HEK293T (cell line): Measurements from ENCODE around the gene PEX10.

Experiments
- CTCF ChIA-PET: fragments of 350-600 bp; formaldehyde crosslinking; extraction: SDS; loops from one replicate; lab custom pipeline; 2021; ENCODE audit warnings: antibody characterized with exemption, inconsistent platforms; lab: Yijun Ruan, JAX
- POLR2A ChIA-PET: fragments of 350-600 bp; formaldehyde crosslinking; extraction: SDS; loops from one replicate; lab custom pipeline; 2020; ENCODE audit warnings: antibody characterized with exemption, inconsistent platforms; lab: Yijun Ruan, JAX
- DNase-seq: peaks from one replicate; pipeline ENCODE4 v3.0.0; 2012; ENCODE audit warnings: mixed read lengths; ENCODE audit errors: extremely low spot score
- ARNT ChIP-seq: fragments of 450-650 bp; IDR thresholded peaks from 2 replicates; pipeline ENCODE4 v1.6.1; 2017; ENCODE audit warnings: mild to moderate bottlenecking
- BHLHE40 ChIP-seq: fragments of 450-650 bp; IDR thresholded peaks from 2 replicates; pipeline ENCODE4 v1.6.1; 2016; ENCODE audit warnings: mild to moderate bottlenecking, moderate library complexity, borderline replicate concordance
- CTBP1 ChIP-seq: fragments of 450-650 bp; IDR thresholded peaks from 2 replicates; pipeline ENCODE4 v1.6.1; 2016; ENCODE audit warnings: borderline replicate concordance
- ELF4 ChIP-seq: fragments of 450-650 bp; IDR thresholded peaks from 2 replicates; pipeline ENCODE4 v1.6.1; 2017; ENCODE audit warnings: antibody characterized with exemption
- FOXA1 ChIP-seq: fragments of 450-650 bp; IDR thresholded peaks from 2 replicates; pipeline ENCODE4 v1.6.1; 2016; ENCODE audit warnings: mild to moderate bottlenecking
- FOXK2 ChIP-seq: fragments of 450-650 bp; IDR thresholded peaks from 2 replicates; pipeline ENCODE4 v1.6.1; 2016; ENCODE audit warnings: mild to moderate bottlenecking
- FOXM1 ChIP-seq: fragments of 450-650 bp; IDR thresholded peaks from 2 replicates; pipeline ENCODE4 v1.6.1; 2017; ENCODE audit warnings: mild to moderate bottlenecking, borderline replicate concordance
- HDGF ChIP-seq: fragments of 450-650 bp; IDR thresholded peaks from 2 replicates; pipeline ENCODE4 v1.6.1; 2017; ENCODE audit warnings: antibody characterized with exemption, borderline replicate concordance
- L3MBTL2 ChIP-seq: fragments of 450-650 bp; conservative IDR thresholded peaks from 2 replicates; pipeline ENCODE4 v1.6.1; 2016; ENCODE audit warnings: mild to moderate bottlenecking
- LEF1 ChIP-seq: fragments of 450-650 bp; IDR thresholded peaks from 2 replicates; pipeline ENCODE4 v1.6.1; 2017; ENCODE audit warnings: mild to moderate bottlenecking, borderline replicate concordance
- NFRKB ChIP-seq: fragments of 450-650 bp; IDR thresholded peaks from 2 replicates; pipeline ENCODE4 v1.6.1; 2016; ENCODE audit warnings: mild to moderate bottlenecking, moderate library complexity
- SP1 ChIP-seq: fragments of 450-650 bp; IDR thresholded peaks from 2 replicates; pipeline ENCODE4 v1.6.1; 2017
- SUZ12 ChIP-seq: fragments of 450-650 bp; IDR thresholded peaks from 2 replicates; pipeline ENCODE4 v1.6.1; 2016; ENCODE audit warnings: mild to moderate bottlenecking
- TARDBP ChIP-seq: fragments of 450-650 bp; IDR thresholded peaks from 2 replicates; pipeline ENCODE4 v1.6.1; 2016
- ZNF384 ChIP-seq: fragments of 450-650 bp; IDR thresholded peaks from 2 replicates; pipeline ENCODE4 v1.6.1; 2016
- TF ChIP-seq, protein P1 (sequence below): fragments of 450-650 bp; IDR thresholded peaks from 2 replicates; pipeline ENCODE4 v1.6.1; 2016

PEX10 gene

DNA sequence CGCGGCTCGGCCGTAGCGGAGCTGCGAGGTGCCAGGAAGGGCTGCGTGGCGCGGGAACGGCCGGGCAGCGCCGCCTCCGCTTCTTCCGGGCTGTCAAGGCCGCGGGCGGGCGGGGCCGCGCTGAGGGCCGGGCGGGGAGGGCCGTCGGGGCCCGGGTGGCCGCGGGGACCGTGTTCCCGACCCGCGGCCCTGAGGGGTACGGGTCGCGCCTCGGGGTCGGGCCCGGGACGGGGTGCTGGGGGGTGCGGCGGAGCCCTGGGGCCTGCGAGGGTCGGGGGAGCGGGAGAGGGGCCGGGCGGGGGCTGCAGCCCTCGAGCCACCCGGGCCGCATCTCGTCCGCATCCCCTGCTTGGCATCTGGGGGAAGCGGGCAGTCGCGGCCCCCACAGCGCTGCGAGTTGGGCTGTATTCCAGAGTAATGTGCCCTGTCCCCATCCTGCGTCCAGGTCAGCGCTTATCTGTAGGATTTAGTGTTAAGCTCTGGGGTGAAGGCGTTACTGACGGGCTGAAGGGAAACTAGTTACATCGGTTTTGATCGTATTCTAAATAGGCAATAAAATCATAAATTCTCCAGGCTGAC lies 20.3 kb downstream of the PEX10 start:
- ChIA-PET POLR2A (interaction anchor here (0.6 to 2.5 kb wide), 14 partner anchors 10 to 200 kb away, joined by 3 to 18 read pairs (median 5); partner anchors contain the start of genes FAAP20, PEX10 and SKI), CTCF (interaction anchor here (0.8 to 1.4 kb wide), 2 partner anchors 11 to 197 kb away, joined by 3 to 9 read pairs; partner anchors contain the start of gene FAAP20)
- TF ChIP-seq FOXA1 (no peak), L3MBTL2 (no peak), ARNT (no peak), SP1 (no peak), BHLHE40 (no peak), CTBP1 (no peak), TARDBP (no peak), FOXK2 (no peak), NFRKB (no peak), ELF4 (no peak), SUZ12 (no peak), LEF1 (no peak), HDGF (no peak), ZNF384 (no peak), FOXM1 (no peak)
- TF ChIP-seq, protein P1, sequence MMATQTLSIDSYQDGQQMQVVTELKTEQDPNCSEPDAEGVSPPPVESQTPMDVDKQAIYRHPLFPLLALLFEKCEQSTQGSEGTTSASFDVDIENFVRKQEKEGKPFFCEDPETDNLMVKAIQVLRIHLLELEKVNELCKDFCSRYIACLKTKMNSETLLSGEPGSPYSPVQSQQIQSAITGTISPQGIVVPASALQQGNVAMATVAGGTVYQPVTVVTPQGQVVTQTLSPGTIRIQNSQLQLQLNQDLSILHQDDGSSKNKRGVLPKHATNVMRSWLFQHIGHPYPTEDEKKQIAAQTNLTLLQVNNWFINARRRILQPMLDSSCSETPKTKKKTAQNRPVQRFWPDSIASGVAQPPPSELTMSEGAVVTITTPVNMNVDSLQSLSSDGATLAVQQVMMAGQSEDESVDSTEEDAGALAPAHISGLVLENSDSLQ = no peak
- DNase-seq = peak; percentile 21

- POLR2A ChIA-PET = interaction anchor here (0.6 to 2.5 kb wide), 14 partner anchors 9 to 199 kb away, joined by 3 to 18 read pairs (median 5); partner anchors contain the start of genes FAAP20, PEX10 and SKI
- peak; percentile 99 for DNase-seq
- TF ChIP-seq SP1 = no peak
- TF ChIP-seq ARNT = no peak
- TF ChIP-seq LEF1 = no peak
- TF ChIP-seq CTBP1 = no peak
- TF ChIP-seq TARDBP = no peak
- TF ChIP-seq SUZ12 = no peak
- TF ChIP-seq FOXM1 = no peak
- TF ChIP-seq ELF4 = peak; percentile 42; the same call in 1 of the 2 replicates
- TF ChIP-seq FOXA1 = no peak
- CTCF ChIA-PET = interaction anchor here (0.8 to 1.4 kb wide), 2 partner anchors 10 to 196 kb away, joined by 3 to 9 read pairs; partner anchors contain the start of gene FAAP20
Observed at GRCh38 chr1:2391041-2391930, 21.1 kb downstream of the PEX10 start, which contains the start of the genes MORN1 and RER1. TSS of gene MORN1 (minus strand) at chr1:2391554. CDS start at chr1:2391533, 21 bp downstream. TSS of gene RER1 (plus strand) at chr1:2391841. CDS start at chr1:2395791, 3,950 bp downstream.

DNA sequence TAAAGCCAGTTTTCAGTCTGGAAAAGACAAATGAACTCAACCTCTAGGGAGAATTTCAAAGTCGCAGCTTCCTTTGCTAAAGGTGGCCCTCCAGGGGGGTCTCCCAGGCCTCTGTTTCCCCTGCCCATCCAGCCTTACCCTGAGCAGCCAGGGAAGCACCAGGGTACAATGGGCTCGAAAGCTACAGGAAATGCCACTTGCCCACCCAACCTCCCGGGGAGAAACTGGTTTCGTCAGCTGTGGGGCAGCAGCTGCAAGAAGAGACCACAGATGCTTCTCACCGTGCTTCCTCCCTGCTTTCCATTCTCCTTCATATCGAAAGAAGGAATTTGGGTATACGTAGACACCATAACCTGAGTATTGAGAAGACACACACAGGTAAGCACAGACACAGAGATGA lies 22.7 kb downstream of the PEX10 start:
- no peak for DNase-seq
- ChIA-PET POLR2A (interaction anchor here (0.8 kb wide), 1 partner anchor 190 kb away, joined by 3 read pairs; no protein-coding TSS in a partner anchor), CTCF (no interaction called here)
- TF ChIP-seq NFRKB = no peak
- no peak for TF ChIP-seq SP1
- no peak for TF ChIP-seq TARDBP
- no peak for TF ChIP-seq L3MBTL2
- TF ChIP-seq, protein P1 = no peak
- no peak for TF ChIP-seq ARNT
- TF ChIP-seq LEF1 = no peak
- no peak for TF ChIP-seq HDGF
- no peak for TF ChIP-seq FOXM1
- TF ChIP-seq SUZ12 = no peak
- no peak for TF ChIP-seq FOXA1
- TF ChIP-seq ZNF384 = no peak
- TF ChIP-seq ELF4 = no peak
- TF ChIP-seq BHLHE40 = no peak
- no peak for TF ChIP-seq FOXK2
- TF ChIP-seq CTBP1 = no peak

- no peak for DNase-seq
- ChIA-PET POLR2A (interaction anchor here (1.1 kb wide), 1 partner anchor 193 kb away, joined by 7 read pairs; the partner anchor contains the start of gene FAAP20), CTCF (no interaction called here)
- TF ChIP-seq ZNF384 (no peak), FOXA1 (no peak), FOXM1 (no peak), TARDBP (no peak), HDGF (no peak), SP1 (no peak), BHLHE40 (no peak), NFRKB (no peak), FOXK2 (no peak), L3MBTL2 (no peak), ELF4 (no peak)
- TF ChIP-seq, protein P1 = no peak
Observed at GRCh38 chr1:2388004-2388913, 24.1 kb downstream of the PEX10 start.
